Stimulated activated CD4-positive, alpha-beta T cell treated with anti-CD3 and anti-CD28 coated beads, Interleukin-12 subunit alpha, Interleukin-12 subunit beta, amount 100 ng/mL, for 24 hours (primary cell): ENCODE data around the gene PRDM16.

Source experiments
- DNase-seq, 2 experiments: peaks; one replicate each; pipeline ENCODE4 v3.0.0-alpha.2; 2020; ENCODE audit warnings: low read depth in 2 of 2

Gene PRDM16

GRCh38 chr1:3389093-3389833 is 320.3 kb downstream of the PRDM16 start:
- no peak for DNase-seq

- DNase-seq = no peak
Measured at GRCh38 chr1:3390291-3390690, 321.3 kb downstream of the PRDM16 start.

GRCh38 chr1:3391711-3392110 is 322.7 kb downstream of the PRDM16 start:
- no peak for DNase-seq

GRCh38 chr1:3393024-3393986 is 324.3 kb downstream of the PRDM16 start:
- DNase-seq = no peak

- no peak for DNase-seq
Measured at GRCh38 chr1:3393987-3394920, 325.3 kb downstream of the PRDM16 start.

GRCh38 chr1:3396411-3396810 is 327.4 kb downstream of the PRDM16 start:
- no peak for DNase-seq

GRCh38 chr1:3397311-3397710 is 328.3 kb downstream of the PRDM16 start:
- DNase-seq = no peak

GRCh38 chr1:3398396-3399140 is 329.6 kb downstream of the PRDM16 start:
- no peak for DNase-seq

- DNase-seq = no peak
Measured at GRCh38 chr1:3399732-3400131, 330.7 kb downstream of the PRDM16 start.

- no peak for DNase-seq
Measured at GRCh38 chr1:3401585-3402257, 332.7 kb downstream of the PRDM16 start.

GRCh38 chr1:3402258-3403010 is 333.4 kb downstream of the PRDM16 start:
- DNase-seq = no peak

- DNase-seq = no peak
Measured at GRCh38 chr1:3403011-3403345, 334.0 kb downstream of the PRDM16 start.

GRCh38 chr1:3403388-3404231 is 334.6 kb downstream of the PRDM16 start:
- no peak for DNase-seq

- DNase-seq = no peak
Measured at GRCh38 chr1:3404301-3404700, 335.3 kb downstream of the PRDM16 start.

- no peak for DNase-seq
Measured at GRCh38 chr1:3404801-3405200, 335.8 kb downstream of the PRDM16 start.

- no peak for DNase-seq
Measured at GRCh38 chr1:3405491-3405890, 336.5 kb downstream of the PRDM16 start.

GRCh38 chr1:3405974-3406867 is 337.2 kb downstream of the PRDM16 start:
- DNase-seq = no peak

- DNase-seq = no peak
Measured at GRCh38 chr1:3407021-3407420, 338.0 kb downstream of the PRDM16 start.
